NOMO-1 treated with dmso at 0.1 percent for 144 hours (cell line): ENCODE data around the gene PROSER2.

Experiments
- DNase-seq: peaks from one replicate; lab custom pipeline; 2025; ENCODE audit not compliant: unreplicated experiment; lab: John Stamatoyannopoulos, UW

Gene PROSER2

DNA sequence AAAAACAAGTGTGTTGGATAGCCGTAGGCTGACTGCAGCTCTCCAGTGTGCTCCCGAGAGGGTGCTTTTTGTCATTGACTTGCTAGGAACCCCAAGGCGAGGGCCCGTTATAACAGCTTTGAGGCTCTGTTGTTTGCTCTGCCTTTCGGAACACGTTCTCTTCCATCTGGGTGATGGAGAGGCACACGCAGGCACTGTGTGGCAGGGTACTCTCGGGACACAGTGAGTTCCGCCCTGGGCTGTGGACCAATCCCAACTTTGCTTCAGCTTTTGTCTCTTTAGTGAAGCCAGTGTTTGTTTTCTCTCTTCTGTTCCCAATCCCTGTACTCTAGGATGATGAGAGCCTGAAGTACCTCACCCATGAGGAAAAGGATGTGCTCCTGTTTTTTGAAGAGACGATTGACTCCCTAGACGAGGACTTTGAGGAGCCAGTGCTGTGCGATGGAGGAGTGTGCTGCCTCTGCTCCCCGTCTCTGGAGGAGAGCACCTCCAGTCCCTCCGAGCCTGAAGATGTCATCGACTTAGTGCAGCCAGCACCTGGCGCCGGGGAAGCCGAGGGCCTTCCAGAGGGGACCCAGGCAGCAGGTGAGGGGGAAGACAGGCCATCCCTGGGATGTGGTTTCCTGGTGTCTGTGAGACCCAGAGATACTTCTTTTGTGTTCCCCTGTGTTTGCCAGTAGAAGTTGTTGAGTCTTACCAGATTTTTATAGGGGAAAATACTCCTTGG is 43.2 kb downstream of the PROSER2 start:
- DNase-seq: no peak

- DNase-seq: no peak
Measured at GRCh38 chr10:11869219-11869618, 46.1 kb downstream of the PROSER2 start.

- no peak for DNase-seq
Measured at GRCh38 chr10:11869743-11870460, 46.7 kb downstream of the PROSER2 start.

- no peak for DNase-seq
Measured at GRCh38 chr10:11870461-11870780, 47.3 kb downstream of the PROSER2 start.

- DNase-seq: no peak
Measured at GRCh38 chr10:11870900-11871400, 47.8 kb downstream of the PROSER2 start.

GRCh38 chr10:11871466-11871865 is 48.3 kb downstream of the PROSER2 start:
- DNase-seq: no peak

DNA sequence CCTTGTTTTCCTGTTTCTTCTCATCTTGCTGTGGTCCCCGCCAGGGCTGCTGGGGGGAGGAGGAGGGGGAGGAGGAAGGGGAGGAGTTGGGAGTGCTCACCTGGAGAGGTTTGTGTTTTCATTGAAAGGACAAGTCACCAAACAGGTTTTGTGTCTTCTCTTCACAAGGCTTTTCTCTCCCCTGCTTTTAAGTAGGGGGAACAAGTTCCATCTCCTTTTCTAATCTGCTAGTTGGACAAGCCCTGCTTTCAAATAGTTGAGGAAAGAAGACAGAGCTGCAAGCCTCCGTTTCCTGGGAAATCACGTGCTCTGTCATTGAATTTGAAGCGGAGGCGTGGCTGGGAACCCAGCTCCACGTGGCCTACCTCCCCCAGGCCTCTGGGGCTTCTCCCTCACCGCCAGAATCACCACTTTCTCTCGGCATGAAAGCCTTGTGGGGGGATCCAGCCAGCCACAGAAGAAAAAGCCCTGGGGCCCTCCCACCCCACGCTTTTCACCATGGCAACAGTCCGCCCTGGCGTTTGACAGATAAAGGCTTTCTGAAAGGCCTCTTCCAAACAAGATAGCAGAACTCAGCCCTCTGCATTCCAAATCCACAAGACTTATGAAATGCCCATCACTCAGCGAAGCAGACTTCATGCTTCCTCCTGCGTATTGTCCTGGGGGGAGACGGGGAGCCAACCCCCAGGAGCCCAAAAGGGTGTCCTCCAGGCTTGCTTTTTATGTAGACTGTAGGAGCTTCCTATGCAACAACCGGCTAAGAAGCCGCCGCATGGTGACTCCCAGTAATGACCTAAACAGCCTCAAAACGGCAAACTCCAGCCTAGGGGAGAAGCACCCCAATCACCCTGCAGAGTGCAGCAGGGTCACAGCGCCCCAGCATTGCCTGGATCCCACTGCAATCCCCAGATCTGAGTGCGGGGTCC is 51.7 kb downstream of the PROSER2 start:
- DNase-seq: no peak

- DNase-seq: no peak
Measured at GRCh38 chr10:11875494-11876281, 52.5 kb downstream of the PROSER2 start.

DNA sequence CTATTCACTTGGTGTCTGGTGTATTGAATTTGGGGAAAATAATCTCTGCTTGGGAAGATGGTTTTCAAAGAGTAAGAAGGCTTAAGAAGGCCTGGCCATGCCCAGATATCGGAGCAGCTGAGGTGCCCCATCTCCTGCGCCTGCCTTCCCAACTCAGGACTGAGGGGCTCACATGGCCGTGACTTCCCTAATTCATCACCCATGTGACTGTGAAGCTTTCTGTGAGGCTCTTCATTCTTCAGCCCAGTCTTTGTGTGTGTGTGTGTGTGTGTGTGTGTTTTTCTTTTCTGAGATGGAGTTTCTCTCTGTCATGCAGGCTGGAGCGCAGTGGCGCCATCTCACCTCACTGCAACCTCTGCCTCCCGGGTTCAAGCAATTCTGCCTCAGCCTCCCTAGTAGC is 53.2 kb downstream of the PROSER2 start:
- no peak for DNase-seq

- DNase-seq: no peak
Measured at GRCh38 chr10:11876805-11877590, 53.8 kb downstream of the PROSER2 start.

DNA sequence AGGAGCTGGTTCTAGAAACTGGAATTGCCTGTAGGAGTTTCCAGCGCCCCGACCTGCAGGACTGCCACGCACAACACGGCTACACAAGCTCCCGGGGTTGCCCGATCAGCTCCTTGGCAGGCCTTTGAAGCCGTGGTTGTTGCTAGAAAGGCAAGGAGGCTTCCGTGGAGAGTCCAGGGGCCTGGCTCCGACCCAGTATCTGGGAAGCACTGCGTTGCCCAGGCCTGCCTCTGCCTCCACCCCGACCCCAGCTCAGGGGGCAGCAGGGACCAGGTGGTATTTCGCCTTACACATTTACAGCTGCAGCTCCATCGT is 54.4 kb downstream of the PROSER2 start:
- no peak for DNase-seq

DNA sequence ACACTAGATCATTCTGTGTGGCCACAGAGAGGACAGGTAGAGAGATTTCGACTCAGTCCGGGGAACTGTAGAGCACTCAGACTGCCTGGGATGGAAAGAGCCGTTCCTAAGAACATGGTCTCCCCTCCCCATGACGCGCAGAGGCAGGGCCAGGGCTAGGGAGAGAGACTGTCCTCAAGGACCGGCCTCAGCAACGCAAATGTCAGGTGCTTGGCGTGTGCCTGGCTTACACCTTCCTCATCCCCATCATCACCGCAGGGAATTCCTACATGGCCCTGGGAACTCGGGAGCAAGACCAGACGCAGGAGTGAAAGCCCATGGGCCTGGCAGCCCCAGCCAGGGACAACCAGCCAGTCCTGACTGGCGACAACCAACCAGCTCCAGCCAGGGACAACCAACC is 55.6 kb downstream of the PROSER2 start:
- no peak for DNase-seq

DNA sequence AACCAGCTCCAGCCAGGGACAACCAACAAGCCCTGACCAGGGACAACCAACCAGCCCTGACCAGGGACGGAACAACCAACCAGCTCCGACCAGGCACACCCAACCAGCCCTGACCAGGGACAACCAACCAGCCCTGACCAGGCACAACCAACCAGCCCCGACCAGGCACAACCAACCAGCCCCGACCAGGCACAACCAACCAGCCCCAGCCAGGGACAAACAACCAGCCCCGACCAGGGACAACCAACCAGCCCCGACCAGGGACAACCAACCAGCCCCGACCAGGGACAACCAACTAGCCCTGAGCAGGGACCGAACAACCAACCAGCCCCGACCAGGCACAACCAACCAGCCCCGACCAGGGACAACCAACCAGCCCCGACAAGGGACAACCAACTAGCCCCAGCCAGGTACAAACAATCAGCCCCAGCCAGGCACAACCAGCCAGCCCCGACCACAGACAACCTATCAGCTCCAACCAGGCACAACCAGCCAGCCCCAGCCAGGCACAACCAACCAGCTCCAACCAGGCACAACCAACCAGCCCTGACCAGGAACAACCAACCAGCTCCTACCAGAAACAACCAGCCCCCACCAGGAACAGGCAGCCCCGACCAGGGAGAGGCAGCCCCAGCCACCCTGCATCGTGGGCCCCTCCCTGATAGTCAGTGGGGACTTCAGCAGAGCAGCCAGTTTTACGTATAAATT is 56.4 kb downstream of the PROSER2 start:
- no peak for DNase-seq

DNA sequence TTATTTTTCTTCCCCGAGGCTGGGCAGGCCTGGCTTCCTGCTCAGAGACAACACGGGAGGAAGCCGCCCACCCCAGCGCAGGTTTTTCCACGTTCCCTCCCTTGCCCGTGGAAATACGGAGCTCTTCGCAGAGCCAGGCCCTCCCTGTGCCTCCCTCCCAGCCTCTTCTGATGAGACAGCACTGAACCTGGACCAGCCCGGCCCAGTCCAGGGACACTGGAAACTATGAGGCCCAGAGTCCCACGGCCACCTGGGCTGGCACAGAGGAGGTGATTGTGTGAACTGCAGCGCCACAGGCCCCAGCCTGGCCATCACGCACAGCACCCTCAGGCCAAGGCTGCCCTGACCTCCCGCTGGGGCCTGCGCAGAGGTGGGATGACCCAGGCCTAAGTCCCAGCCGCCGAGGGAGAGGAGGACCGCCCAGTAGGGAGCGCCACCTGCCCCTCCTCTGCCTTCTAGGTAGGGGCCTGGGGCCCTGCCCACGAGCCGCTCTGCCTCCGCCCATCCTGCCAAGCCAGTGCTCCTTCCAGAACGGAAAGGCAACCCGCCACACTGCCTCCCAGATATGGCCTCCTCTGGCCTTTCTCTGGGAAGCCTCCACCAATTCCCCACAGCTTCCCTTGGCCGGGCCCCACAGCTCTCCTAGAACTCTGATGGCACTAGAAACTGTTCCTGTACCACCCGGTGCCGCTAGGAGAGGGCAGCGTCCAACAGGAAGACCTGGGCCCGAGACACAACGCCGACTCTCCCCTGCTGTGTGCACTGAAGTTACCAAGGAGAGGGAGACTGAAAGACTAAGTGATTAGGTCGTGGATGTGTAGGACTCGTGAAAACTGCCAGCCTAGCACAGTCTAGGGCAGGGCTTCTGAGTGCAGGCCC is 57.2 kb downstream of the PROSER2 start:
- no peak for DNase-seq

- DNase-seq: no peak
Measured at GRCh38 chr10:11881030-11881476, 57.9 kb downstream of the PROSER2 start.

GRCh38 chr10:11881477-11882417 is 58.6 kb downstream of the PROSER2 start:
- DNase-seq: no peak

- DNase-seq: no peak
Measured at GRCh38 chr10:11882646-11883375, 59.7 kb downstream of the PROSER2 start.
